ENCODE results near the gene PARVA.

DNA sequence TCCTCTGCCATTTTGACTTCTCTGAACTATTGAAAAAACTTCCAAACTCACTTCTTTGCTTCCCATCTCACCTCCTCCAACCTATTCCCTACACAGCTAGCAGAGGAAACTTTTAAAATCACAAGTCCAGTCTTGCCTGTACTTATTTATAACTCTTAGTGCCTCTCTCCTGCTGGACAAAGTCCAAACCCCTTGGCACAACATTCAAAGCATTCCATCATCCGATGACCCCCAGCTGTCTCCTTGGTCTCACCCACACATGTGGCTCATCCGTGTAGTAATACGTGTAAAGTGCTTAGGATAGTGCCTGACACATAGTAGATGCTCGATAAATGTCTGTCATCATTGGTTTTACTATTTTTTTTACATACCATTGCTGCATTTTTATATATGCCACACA lies 101.4 kb downstream of the PARVA start:
- TF ChIP-seq CTCF (IDR thresholded peaks at IDR 0.05; ENCODE audit: low read depth, low read length, poor library complexity, severe bottlenecking) (no peak), EZH2phosphoT487 (IDR thresholded peaks at IDR 0.05; ENCODE audit: borderline replicate concordance, low read length) (no peak)
